Limb (tissue), 2 donors: ENCODE measurements around the gene ACBD6.
"Not testable (repeated sequence)": the region's sequence is repeated elsewhere in the genome, so short reads cannot be mapped to it uniquely, and the experiment has no call there.

Source experiments
- DNase-seq, 2 donors: peaks; one replicate each; pipeline ENCODE4 v3.0.0-alpha.2; 2016; ENCODE audit errors: extremely low spot score in 2 of 2

ACBD6 gene

GRCh38 chr1:180489976-180490375, 12.4 kb downstream of the ACBD6 start:
- no peak for DNase-seq

- no peak for DNase-seq
Measured at GRCh38 chr1:180489313-180489712, 13.1 kb downstream of the ACBD6 start.

- DNase-seq, result no peak
Measured at GRCh38 chr1:180488661-180489060, 13.7 kb downstream of the ACBD6 start.

GRCh38 chr1:180486092-180486491, 16.3 kb downstream of the ACBD6 start:
- DNase-seq, result no peak

- no peak for DNase-seq
Measured at GRCh38 chr1:180484490-180484889, 17.9 kb downstream of the ACBD6 start.

- DNase-seq, result peak in 1 of 2 donors; percentile 65
Measured at GRCh38 chr1:180482425-180483275, 19.7 kb downstream of the ACBD6 start.

GRCh38 chr1:180470031-180470430, 32.3 kb downstream of the ACBD6 start:
- DNase-seq, result no peak

- no peak for DNase-seq
Measured at GRCh38 chr1:180468311-180468710, 34.1 kb downstream of the ACBD6 start.

- DNase-seq, result no peak
Measured at GRCh38 chr1:180462102-180462501, 40.3 kb downstream of the ACBD6 start.

- not testable (repeated sequence) for DNase-seq
Measured at GRCh38 chr1:180461682-180462081, 40.7 kb downstream of the ACBD6 start.

- DNase-seq, result no peak
Measured at GRCh38 chr1:180458807-180459206, 43.6 kb downstream of the ACBD6 start.

GRCh38 chr1:180456191-180456590, 46.2 kb downstream of the ACBD6 start:
- no peak for DNase-seq

- no peak for DNase-seq
Measured at GRCh38 chr1:180451504-180451903, 50.9 kb downstream of the ACBD6 start.

GRCh38 chr1:180444522-180444921, 57.9 kb downstream of the ACBD6 start:
- DNase-seq, result no peak

- DNase-seq, result no peak
Measured at GRCh38 chr1:180440335-180440734, 62.0 kb downstream of the ACBD6 start.

GRCh38 chr1:180435566-180435965, 66.8 kb downstream of the ACBD6 start:
- no peak for DNase-seq

- no peak for DNase-seq
Measured at GRCh38 chr1:180433873-180434272, 68.5 kb downstream of the ACBD6 start.

- no peak for DNase-seq
Measured at GRCh38 chr1:180431683-180432082, 70.7 kb downstream of the ACBD6 start.

- DNase-seq, result no peak
Measured at GRCh38 chr1:180428782-180429695, 73.3 kb downstream of the ACBD6 start.

GRCh38 chr1:180425952-180426351, 76.4 kb downstream of the ACBD6 start:
- peak in 1 of 2 donors; percentile 7 for DNase-seq

GRCh38 chr1:180424848-180425457, 77.4 kb downstream of the ACBD6 start:
- DNase-seq, result no peak

- DNase-seq, result no peak
Measured at GRCh38 chr1:180421614-180422013, 80.8 kb downstream of the ACBD6 start.
